H7 (cell line): ENCODE data around the gene MUS81. TPM values are rescaled to one million over a fixed set of nuclear protein-coding genes. Genes with fewer than 3 reads are reported as not detected.
A peak's percentile ranks its signal among the peaks of the same experiment; 100 is the strongest.

Experiments used
- DNase-seq: peaks from one replicate; pipeline ENCODE4 v3.0.0; 2012
- H3K27me3 ChIP-seq: 2 replicates; pipeline ENCODE4 v1.6.0; 2011; ENCODE audit warnings: mild to moderate bottlenecking, low read length; ENCODE audit not compliant: control insufficient read depth, insufficient read depth
- H3K36me3 ChIP-seq: replicated peaks from 2 replicates; pipeline ENCODE4 v1.5.1; 2011; ENCODE audit warnings: low read length; ENCODE audit not compliant: control insufficient read depth, insufficient read depth
- H3K4me3 ChIP-seq: 2 replicates; pipeline ENCODE4 v1.5.1; 2011; ENCODE audit warnings: low read depth, mild to moderate bottlenecking, control low read depth, low read length, moderate library complexity; ENCODE audit not compliant: insufficient read depth
- total RNA-seq: library from RNA; depleted of rRNA; stranded (reverse); fragments of >200 nt; shearing (Covaris generic); gene quantifications from 2 replicates; pipeline ENCODE4 v1.2.3, GENCODE V29; 2014

Gene MUS81
- total RNA-seq, 1 experiment from 2014 or later, result 38.0 TPM

DNA sequence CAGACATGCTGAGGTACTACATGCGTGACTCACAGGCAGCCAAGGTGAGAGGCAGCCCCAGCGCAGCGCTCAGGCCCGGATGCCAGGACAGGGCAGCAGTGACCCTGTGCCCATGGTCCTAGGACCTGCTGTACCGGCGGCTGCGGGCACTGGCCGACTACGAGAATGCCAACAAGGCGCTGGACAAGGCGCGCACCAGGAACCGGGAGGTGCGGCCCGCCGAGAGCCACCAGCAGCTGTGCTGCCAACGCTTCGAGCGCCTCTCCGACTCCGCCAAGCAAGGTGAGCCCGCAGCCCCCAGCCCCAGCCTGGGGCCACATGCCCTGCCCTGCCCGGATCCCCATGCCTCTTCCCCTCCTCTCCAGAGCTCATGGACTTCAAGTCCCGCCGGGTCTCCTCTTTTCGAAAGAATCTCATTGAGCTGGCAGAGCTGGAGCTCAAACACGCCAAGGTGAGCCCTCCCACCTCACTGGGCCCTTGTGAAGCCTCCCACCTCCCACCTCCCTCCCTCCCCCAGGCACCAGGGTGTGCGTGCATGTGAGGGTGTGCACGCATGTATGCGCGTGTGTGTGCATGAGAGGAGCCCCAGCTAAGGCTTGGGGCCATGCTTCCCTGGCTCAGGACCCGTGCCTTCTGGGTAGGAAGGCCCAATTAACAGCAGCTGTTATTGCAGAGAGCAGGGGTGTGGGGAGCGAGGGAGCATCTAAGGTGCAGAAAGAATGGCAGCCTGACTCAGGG is 7.6 kb upstream of the MUS81 start:
- Histone ChIP-seq H3K36me3 (peaks cover 38% of the 10 kb centered on the region), H3K27me3 (no peaks in the 10 kb centered on the region; the same call in 1 of the 2 replicates), H3K4me3 (no peak overlapping the region)
- DNase-seq, result peak; percentile 40

- peak; percentile 69 for DNase-seq
- Histone ChIP-seq H3K27me3 (no peaks in the 10 kb centered on the region; the same call in 1 of the 2 replicates), H3K36me3 (peaks cover 38% of the 10 kb centered on the region), H3K4me3 (no peak overlapping the region)
These were observed 6.8 kb upstream of the MUS81 start for GRCh38 chr11:65853246-65853979.

DNA sequence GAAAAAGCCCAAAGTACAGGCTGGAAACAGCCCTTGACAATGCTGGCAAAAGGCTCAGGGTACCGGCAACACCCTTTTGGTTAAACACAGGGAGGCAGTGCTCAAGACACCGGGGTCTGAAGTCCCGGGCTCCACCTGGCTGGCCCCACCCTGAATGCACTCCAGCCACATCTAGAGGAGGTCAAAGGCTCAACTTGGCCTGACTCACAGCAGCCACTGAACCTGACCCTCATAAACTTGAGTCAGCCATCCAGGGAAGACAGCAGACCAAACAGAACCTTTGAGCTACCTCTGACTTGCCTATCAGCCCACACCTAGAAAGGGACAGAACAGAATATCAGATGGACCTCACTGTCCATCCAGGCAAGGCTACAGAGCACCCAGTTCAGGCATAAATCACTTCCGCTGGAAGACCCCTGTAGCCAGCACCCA is 6.1 kb upstream of the MUS81 start:
- peaks cover 38% of the 10 kb centered on the region for H3K36me3 ChIP-seq
- peak; percentile 20 for DNase-seq
- H3K4me3 ChIP-seq, result no peak overlapping the region
- H3K27me3 ChIP-seq, result no peaks in the 10 kb centered on the region; the same call in 1 of the 2 replicates

- H3K4me3 ChIP-seq, result no peak overlapping the region
- peak; percentile 26 for DNase-seq
- H3K27me3 ChIP-seq, result no peaks in the 10 kb centered on the region
- H3K36me3 ChIP-seq, result peaks cover 38% of the 10 kb centered on the region
These were observed 5.1 kb upstream of the MUS81 start for GRCh38 chr11:65854852-65855837.

- Histone ChIP-seq H3K27me3 (no peaks in the 10 kb centered on the region), H3K4me3 (no peak overlapping the region)
These were observed 4.3 kb upstream of the MUS81 start for GRCh38 chr11:65855927-65856363.

DNA sequence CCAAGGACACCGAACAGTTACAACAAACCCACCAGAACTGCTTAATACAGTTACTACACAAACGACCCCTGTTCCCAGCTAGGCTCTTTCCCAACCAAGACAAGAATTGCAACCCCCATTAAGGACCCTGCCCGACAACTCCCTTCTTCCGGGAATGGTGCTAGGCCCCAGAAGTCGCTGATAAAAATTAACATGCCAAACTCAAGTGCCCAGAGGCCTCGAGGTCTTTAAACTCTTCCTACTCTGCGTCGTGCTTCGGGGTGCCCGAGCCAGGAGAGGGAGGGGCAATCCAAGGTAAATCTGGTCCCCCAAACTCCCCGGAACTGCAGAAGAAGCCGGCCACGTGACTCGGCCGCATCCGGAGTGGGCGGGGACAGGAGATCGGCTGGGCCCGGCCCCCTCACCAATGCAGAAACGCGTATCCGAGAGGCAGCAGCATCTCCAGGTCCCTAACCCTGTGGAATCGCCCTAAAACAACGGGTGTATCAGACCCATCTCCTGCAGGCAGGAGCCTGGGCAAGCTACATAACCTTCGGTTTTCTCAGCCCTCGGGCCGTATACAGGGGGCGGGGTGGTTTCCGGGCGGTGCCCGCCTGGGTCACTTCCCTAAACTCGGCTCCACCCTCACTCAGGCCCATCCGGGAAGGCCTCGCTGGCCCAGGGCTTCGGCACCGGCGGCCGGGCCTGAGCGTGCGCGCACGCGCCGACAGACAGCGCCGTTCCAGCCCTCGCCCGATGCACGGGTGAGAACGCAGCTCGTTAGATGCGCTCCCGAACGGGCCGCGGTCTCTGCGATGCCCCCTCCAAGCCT is 3.3 kb upstream of the MUS81 start:
- Histone ChIP-seq H3K4me3 (peak overlapping the region; percentile 98), H3K36me3 (peaks cover 35% of the 10 kb centered on the region), H3K27me3 (no peaks in the 10 kb centered on the region)
- peak; percentile 86 for DNase-seq

More at GRCh38 chr11:65855927-65856363, 4.3 kb upstream of the MUS81 start:
- no peak for DNase-seq
- peaks cover 38% of the 10 kb centered on the region for H3K36me3 ChIP-seq

DNA sequence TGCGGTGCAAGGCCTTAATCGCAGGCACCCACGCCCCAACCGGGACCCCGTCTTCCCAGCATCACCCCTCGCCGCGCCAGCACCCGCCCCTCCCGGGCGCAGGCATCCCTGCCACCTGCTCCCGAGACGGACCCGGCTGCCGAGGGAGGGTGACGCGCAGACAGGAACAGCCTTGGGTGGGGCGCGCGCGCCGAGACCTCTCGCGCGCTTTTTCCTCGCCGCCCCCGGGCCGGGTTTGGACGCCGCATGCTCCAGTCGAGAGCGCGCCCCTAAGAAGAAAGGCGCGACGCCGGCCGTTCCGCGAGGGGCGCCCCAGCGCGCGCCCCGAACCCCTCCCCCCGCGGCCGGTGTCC is 2.8 kb upstream of the MUS81 start:
- DNase-seq, result peak; percentile 79

DNA sequence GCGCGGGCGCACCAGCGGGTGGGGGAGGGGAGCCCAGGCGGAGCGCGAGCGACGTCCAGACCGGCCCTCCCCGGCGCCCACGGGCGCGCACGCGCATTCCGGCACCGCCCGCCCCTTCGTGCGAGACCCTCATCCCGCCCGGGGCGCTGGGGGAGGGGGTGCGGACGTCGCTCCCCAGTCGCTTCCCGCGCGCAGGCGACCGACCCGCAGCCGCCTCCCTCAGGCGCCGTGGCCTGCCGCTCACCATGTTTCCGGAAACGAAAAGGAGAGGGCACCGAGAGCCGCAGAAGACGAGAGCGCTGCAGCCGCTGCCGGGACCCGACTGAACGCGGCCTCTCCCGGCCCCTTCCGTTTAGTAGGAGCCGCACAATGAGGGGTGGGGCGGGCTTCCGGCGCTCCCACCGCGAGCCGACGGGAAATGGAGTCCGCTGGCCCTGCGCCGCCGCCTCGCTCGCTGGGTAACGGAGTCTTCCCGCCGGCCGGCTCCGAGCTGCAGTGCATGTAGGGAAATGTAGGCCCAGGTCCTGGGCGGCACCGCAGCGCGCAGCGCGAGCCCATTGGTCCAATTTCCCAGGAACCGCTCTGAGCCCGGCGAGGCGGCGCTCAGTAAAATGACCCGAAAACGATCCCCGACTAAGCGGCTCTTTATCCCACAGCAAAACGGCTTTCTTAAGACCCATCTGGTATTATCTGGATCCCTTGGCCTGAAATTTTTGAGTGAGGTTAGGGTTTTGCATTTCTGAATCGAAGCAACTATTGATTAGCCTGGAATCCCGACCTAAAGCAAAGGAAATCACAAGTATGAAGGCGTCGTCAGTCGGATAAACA is 2.2 kb upstream of the MUS81 start, which contains the start of gene CFL1:
TSS of gene CFL1 (minus strand) at position 328 of the 828 bp plus-strand sequence. CDS start at position 247, 81 bp downstream.
- no peaks in the 10 kb centered on the region for H3K27me3 ChIP-seq
- peak within 1 kb of the TSS; percentile 98 for H3K4me3 ChIP-seq
- peak; percentile 95 for DNase-seq
- peaks cover 40% of the 10 kb centered on the region for H3K36me3 ChIP-seq

More for the DNA sequence above, 2.8 kb upstream of the MUS81 start:
- Histone ChIP-seq H3K4me3 (peak overlapping the region; percentile 98), H3K36me3 (peaks cover 39% of the 10 kb centered on the region), H3K27me3 (no peaks in the 10 kb centered on the region)

DNA sequence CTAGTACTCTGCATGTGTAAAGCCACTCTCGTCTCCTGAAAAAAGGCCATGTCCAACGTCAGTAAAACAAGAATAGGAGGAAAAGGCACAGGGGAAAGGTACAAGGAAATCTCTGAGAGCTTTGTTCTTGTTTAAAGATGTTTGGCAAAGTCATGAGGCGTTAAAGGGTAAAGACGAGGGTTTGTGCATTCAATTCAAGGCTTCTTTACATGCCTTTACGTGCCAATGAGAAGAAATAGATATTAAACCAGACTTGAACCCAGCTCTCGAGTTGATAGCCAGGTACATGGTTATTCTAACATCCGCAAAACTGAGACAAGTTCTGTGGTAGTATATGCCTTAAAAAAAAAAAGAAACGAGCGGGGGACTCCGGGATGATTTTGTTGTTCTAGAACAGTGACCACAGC is 1.5 kb upstream of the MUS81 start:
- H3K27me3 ChIP-seq, result no peaks in the 10 kb centered on the region
- H3K4me3 ChIP-seq, result peak overlapping the region; percentile 64
- no peak for DNase-seq
- peaks cover 40% of the 10 kb centered on the region for H3K36me3 ChIP-seq

DNA sequence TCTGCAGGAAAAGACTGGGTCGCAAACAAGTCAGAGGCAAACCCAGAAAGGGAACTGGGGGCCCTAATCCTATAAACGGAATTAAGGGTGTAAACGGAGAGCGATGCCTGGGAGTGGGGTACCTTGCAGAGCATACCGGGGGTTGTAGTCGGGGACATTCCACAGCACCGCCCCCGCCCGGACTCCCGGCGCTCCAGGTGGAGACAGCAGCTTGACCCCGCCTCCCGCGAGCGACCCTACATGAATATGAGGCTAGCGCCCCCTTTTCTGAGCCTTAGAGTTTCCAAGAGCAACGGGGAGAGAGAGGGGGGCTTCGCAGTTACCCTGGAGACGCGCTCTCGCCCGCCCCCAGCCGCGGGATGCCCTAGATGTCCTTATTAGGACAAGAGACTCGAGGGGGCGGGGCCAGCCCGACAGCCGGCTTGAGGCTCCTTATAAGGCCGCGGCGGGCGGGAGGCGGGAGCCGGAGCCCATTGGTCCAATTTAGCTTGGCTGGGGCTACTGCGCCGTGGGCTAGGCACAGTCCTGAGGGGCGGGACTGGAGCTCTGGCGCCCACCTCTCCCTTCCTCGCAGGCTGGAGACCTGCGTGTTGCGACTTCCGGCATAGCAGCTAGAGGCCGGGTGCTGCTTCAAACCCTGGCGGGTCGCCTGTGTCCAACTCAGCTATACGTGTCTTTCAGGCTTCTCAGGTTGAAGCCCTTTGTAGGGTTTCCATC is 980 bp upstream of the MUS81 start:
- Histone ChIP-seq H3K36me3 (peaks cover 40% of the 10 kb centered on the region), H3K4me3 (peak overlapping the region; percentile 93), H3K27me3 (no peaks in the 10 kb centered on the region)
- DNase-seq, result peak; percentile 99

- no peak for DNase-seq
- Histone ChIP-seq H3K4me3 (peak overlapping the region; percentile 93), H3K27me3 (no peaks in the 10 kb centered on the region), H3K36me3 (peaks cover 39% of the 10 kb centered on the region)
These were observed 388 bp upstream of the MUS81 start for GRCh38 chr11:65859812-65860277.

GRCh38 chr11:65861165-65861505 is 902 bp downstream of the MUS81 start:
- H3K4me3 ChIP-seq, result peak overlapping the region; percentile 93
- no peak for DNase-seq
- H3K36me3 ChIP-seq, result peaks cover 34% of the 10 kb centered on the region
- no peaks in the 10 kb centered on the region for H3K27me3 ChIP-seq
